NCI-H345 treated with DMSO at 0.1 percent for 48 hours (cell line): ENCODE results near the gene ADCY1.

Experiments
- DNase-seq: peaks from one replicate; lab custom pipeline; 2025; ENCODE audit not compliant: unreplicated experiment; lab: John Stamatoyannopoulos, UW

The ADCY1 gene

GRCh38 chr7:45649560-45650346 lies 75.6 kb downstream of the ADCY1 start:
- DNase-seq: no peak

GRCh38 chr7:45650404-45651394 lies 76.5 kb downstream of the ADCY1 start:
- no peak for DNase-seq

DNA sequence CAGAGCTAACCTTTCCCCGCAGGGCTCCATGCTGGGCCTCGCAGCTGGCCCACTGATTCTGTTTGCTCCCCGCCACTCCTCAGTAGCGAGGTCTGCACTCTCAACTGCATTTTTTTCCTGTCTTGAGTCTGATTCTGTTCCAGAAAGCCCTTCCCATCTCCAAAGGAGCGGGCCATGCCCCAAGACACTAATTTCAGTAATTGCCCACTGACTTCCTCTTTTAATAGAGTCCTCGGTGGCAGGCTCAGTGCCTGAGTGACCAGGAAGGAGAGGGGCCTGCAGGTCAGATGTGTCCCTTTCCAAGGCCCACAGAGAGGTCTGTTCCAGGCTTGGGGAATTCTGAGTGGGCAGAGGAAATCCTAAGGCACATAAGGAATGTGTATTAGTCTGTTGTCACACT lies 77.4 kb downstream of the ADCY1 start:
- no peak for DNase-seq

DNA sequence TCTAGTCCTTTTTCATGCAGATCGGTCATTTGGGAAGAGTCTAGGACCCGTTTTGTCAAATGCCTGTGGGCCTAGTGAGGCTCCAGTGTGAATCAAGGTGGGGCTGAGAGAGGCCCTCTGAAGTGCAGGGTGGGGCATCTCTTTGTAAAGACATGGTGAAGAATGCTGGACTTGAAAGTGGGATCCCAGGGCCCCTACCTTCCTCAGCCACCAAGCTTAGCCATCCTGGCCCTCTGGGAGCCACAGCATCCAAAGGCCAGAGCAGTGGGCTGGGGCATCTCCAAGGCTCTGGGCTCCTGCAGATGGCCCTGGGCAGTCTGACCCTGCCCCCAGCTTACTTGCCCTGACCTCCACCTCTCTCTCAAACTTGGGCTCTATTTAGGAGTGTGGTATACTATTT lies 78.5 kb downstream of the ADCY1 start:
- no peak for DNase-seq

GRCh38 chr7:45653209-45653907 lies 79.2 kb downstream of the ADCY1 start:
- no peak for DNase-seq

GRCh38 chr7:45654341-45654740 lies 80.2 kb downstream of the ADCY1 start:
- DNase-seq: no peak

- no peak for DNase-seq
Observed at GRCh38 chr7:45655539-45655938, 81.4 kb downstream of the ADCY1 start.

DNA sequence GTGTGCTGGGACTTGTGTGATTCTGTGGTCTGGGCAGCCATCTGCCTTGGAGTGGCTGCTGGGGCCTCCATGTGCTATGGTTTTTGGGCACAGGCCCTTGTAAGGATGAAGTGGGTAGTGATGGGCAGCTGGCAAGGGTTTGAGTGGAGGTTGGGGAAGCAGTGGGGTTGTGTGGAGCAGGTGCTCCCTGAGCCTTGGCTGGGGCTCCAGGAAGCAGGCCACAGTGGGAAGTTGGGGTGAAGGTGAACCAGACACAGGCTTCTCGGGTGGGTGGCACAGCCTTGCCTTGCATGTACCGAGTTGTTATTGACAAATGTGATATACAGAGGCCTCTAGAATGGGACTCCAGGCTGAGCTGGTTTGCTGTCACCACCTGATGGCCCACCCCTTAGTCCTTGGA lies 82.3 kb downstream of the ADCY1 start:
- DNase-seq: no peak

GRCh38 chr7:45657136-45657889 lies 83.1 kb downstream of the ADCY1 start:
- DNase-seq: no peak

- DNase-seq: no peak
Observed at GRCh38 chr7:45657890-45658715, 83.9 kb downstream of the ADCY1 start.

DNA sequence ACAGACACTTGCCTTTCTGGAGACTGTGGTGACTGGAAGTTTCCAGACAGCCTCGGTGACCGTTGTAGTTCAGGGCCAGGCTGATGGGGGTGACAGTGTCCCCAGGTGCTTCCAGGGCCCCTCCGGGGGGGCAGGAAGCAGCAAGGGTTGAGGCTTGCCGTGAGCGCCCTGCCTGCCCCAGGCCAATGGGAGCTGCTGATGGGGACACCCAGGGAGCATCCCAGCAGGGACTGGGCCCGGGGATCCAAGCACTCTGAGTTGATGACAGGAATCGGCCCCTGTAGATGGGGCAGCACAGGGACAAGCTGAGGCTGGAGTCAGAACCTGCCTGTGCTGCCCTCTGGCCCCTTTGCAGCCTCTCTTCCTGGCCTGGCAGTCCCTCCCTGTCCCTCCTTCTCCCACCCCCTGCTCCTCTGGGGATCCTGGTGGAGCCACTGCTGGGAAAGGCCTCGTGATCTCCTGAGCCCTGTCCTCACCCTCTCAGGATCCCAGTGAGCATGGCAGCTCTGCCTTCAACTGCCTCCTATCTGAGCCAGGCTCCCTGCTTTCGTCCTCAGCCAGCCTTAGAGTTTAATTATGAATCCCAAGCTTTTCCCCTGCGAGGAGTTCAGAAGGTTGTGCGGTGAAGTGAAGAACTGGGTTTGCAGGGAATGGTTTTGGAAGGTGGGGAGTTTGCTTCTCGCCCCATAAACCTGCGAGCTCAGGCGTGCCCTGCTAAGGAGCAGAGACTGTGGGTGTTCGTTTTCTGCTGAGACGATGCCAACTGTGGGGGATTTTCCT lies 84.7 kb downstream of the ADCY1 start:
- no peak for DNase-seq

- DNase-seq: no peak
Observed at GRCh38 chr7:45659496-45660139, 85.5 kb downstream of the ADCY1 start.

DNA sequence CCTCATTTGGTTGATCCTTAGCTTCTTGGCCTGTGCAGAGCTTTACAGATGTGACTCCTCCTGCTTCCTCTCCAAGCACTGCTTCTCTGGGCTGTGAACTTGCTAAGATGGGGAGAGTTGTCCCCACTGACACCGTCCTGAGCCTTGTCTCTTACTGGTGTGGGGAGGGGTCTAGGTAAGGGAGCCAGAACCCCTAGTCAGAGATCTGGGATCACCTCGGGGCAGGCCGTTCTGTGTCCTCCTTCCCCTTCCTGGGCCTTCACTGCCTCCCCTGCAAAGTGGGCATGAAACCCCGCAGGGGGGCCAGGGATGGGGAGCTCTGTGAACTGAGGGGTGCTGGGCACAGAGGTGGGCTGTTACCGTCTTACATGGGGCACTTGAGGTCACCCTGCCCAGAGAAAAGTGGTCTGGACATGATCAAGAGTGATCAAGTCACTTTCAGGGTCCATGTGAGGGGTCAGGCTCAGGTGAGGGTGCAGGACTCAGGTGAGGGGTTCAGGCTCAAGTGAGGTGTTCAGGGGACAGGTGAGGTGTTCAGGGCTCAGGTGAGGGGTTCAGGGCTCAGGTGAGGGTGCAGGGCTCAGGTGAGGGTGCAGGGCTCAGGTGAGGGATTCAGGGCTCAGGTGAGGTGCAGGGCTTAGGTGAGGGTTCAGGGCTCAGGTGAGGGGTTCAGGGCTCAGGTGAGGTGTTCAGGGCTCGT lies 86.2 kb downstream of the ADCY1 start:
- no peak for DNase-seq

- DNase-seq: no peak
Observed at GRCh38 chr7:45660901-45661211, 86.7 kb downstream of the ADCY1 start.

GRCh38 chr7:45661302-45661995 lies 87.3 kb downstream of the ADCY1 start:
- no peak for DNase-seq

GRCh38 chr7:45662018-45662417 lies 87.8 kb downstream of the ADCY1 start:
- no peak for DNase-seq

DNA sequence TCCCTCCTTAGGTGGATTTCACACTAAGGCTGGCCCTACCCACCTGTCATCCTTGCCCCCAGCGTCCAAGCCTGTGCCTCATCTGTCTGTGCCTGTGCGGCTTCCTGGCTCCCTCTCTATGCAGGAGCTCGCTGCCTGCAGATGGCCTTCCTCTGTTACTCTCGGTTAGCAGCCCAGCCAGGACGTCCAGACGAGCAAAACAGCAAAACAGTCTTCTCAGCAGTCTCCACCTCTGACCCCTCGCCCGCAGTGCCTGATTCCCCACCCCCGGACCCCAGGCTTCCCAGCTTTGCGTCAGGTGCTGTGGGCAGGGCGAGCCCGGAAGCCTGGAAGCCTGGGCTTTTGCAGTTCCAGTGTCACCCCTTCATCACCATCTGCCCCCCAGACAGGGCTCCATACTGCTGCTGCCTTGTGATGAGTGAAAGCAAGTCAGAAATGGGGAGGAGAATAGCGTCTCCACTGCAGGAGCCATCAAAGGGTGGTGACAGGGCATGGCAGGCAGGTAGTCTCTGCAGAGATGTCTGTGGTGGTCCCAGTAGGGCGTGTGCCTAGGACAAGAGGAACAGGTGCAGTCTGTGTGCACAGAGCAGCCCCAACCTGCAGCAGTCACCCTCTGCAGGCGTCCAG lies 88.5 kb downstream of the ADCY1 start:
- DNase-seq: no peak
